Liver (tissue), 3 donors: Measurements from ENCODE around the gene ZNF837.

Experiments
- ATF3 ChIP-seq: IDR thresholded peaks from 2 replicates; pipeline ENCODE4 v1.6.1; 2016; ENCODE audit warnings: antibody characterized with exemption
- CTCF ChIP-seq: fragments of 150-350 bp; IDR thresholded peaks from 2 replicates; pipeline ENCODE4 v1.5.1; 2017; ENCODE audit warnings: improper control_type of control experiment, low read depth, low read length; ENCODE audit not compliant: missing input control
- FOXA1 ChIP-seq: IDR thresholded peaks from 2 replicates; pipeline ENCODE4 v1.6.1; 2016; ENCODE audit warnings: antibody characterized with exemption
- GABPA ChIP-seq, 2 donors: IDR thresholded peaks in 1 of 2; conservative IDR thresholded peaks in 1 of 2; 2 replicates each; pipeline ENCODE4 v1.6.1; 2016; ENCODE audit warnings: antibody characterized with exemption in 2 of 2, mild to moderate bottlenecking in 1 of 2, moderate library complexity in 1 of 2
- MAX ChIP-seq: IDR thresholded peaks from 2 replicates; pipeline ENCODE4 v1.6.1; 2016; ENCODE audit warnings: antibody characterized with exemption
- RAD21 ChIP-seq, 2 donors: IDR thresholded peaks; 2 replicates each; pipeline ENCODE4 v1.6.1; 2016; ENCODE audit warnings: antibody characterized with exemption in 2 of 2, mild to moderate bottlenecking in 2 of 2
- RXRA ChIP-seq, 2 donors: IDR thresholded peaks; 2 replicates each; pipeline ENCODE4 v1.6.1; 2017 to 2018; ENCODE audit warnings: antibody characterized with exemption in 2 of 2, mild to moderate bottlenecking in 1 of 2
- SP1 ChIP-seq: IDR thresholded peaks from 2 replicates; pipeline ENCODE4 v1.6.1; 2018; ENCODE audit warnings: antibody characterized with exemption, mild to moderate bottlenecking
- TAF1 ChIP-seq: conservative IDR thresholded peaks from 2 replicates; pipeline ENCODE4 v1.6.1; 2016; ENCODE audit warnings: antibody characterized with exemption, mild to moderate bottlenecking
- YY1 ChIP-seq: IDR thresholded peaks from 2 replicates; pipeline ENCODE4 v1.6.1; 2016; ENCODE audit warnings: antibody characterized with exemption, mild to moderate bottlenecking
- ZBTB33 ChIP-seq: IDR thresholded peaks from 2 replicates; pipeline ENCODE4 v1.6.1; 2016; ENCODE audit warnings: antibody characterized with exemption
- donor health status: healthy.
- donor health status: healthy.

GRCh38 chr19:58400316-58400915, 19.6 kb upstream of the ZNF837 start:
- no peak for TF ChIP-seq CTCF
- TF ChIP-seq ZBTB33 = no peak
- no peak for TF ChIP-seq FOXA1
- TF ChIP-seq SP1 = no peak
- no peak for TF ChIP-seq YY1
- no peak for TF ChIP-seq RAD21 (IDR thresholded peaks at IDR 0.05)
- no peak for TF ChIP-seq MAX
- TF ChIP-seq ATF3 = no peak
- no peak for TF ChIP-seq RXRA (IDR thresholded peaks at IDR 0.05)
- TF ChIP-seq GABPA (IDR thresholded peaks at IDR 0.05 in 1 of 2, conservative IDR thresholded peaks at IDR 0.05 in 1 of 2) = no peak
- no peak for TF ChIP-seq TAF1
